NCI-H82 treated with DMSO at 0.1 percent for 48 hours (cell line): ENCODE measurements around the gene SMAD2.
A peak's percentile ranks its signal among the peaks of the same experiment; 100 is the strongest.
"Not testable (repeated sequence)": the region's sequence is repeated elsewhere in the genome, so short reads cannot be mapped to it uniquely, and the experiment has no call there.

Experiments used
- DNase-seq: peaks from one replicate; lab custom pipeline; 2025; ENCODE audit not compliant: unreplicated experiment; lab: John Stamatoyannopoulos, UW

Gene SMAD2

DNA sequence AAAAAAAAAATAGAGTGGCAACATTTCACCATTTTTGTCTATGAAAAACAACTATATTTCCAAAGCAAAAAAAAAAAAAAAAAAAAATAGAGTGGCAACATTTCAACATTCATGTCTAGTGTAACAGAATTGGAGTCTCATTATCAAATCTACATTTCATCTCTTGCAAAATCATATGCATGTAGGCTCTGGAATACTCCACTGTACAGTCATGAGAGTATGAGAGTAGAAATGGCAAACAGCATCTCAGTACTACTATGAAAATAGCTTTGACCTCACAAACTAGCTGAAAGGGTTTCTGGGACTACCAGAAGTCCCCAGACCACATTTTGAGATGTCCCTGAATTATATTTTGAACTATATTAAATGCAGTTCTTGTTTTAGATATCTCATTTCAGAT lies 82.8 kb downstream of the SMAD2 start:
- DNase-seq = no peak

DNA sequence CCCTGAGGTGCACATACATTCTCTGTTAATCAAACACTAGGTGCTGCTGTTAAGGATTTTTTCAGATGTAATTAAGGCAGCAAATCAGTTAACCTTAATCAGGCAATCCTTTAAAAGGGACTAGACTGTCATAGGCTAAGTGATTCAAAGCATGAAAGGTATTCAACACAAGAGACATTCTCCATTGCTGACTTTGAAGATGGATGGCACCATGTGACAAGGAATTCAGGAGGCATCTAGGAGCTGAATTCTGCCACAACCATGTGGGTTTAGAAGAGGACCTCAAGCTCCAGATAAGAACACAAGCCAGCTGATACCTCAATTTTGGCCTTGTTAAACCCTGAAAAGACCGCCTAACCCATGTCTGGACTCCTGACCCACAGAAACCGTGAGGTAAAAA lies 84.0 kb downstream of the SMAD2 start:
- no peak for DNase-seq

DNA sequence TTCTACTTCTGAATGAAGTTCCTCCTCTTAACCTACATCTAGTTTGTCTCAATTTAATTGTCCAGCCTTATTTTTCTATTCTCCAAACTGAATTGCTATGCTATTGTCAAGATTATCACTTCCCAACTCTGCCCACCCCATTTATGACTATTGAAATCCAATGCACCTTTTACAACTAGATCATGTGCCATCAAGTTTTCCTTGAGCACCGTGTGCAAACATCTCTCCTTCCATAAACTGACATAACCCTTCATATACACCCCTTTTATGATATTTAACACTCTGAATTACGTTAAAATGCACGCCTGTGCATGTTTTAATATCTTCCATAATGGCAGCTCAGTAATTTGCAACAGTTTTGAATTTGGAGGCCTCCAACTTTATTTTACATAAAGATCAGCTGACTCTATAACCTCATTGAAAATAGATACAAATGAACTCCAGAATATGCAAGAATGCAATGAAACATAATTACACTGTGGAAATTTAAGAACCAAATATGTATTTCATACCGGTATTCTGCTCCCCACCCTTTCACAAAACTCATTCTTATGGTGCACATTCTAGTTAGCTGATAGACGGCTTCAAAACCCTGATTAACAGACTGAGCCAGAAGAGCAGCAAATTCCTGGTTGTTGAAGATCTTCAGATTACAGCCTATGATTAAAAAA lies 85.5 kb downstream of the SMAD2 start:
- no peak for DNase-seq

DNA sequence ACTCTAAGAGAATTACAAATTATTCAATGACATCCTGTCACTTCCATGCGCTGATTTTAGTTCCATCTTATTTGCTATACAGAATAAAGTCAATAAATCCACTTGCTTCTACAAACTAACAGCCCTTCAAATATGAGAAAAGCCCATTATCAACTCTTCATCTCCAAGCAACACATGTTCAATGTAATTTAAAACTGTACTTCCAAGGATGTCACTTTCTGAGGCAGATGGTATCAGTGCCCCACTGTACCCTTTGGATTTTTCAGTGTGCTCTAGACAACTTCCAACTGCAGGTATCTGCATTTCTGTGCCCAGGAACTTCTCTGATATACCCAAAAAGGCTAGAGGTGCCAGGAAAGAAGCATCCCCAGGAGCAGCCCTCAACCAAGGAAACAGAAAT lies 87.6 kb downstream of the SMAD2 start:
- DNase-seq = no peak

DNA sequence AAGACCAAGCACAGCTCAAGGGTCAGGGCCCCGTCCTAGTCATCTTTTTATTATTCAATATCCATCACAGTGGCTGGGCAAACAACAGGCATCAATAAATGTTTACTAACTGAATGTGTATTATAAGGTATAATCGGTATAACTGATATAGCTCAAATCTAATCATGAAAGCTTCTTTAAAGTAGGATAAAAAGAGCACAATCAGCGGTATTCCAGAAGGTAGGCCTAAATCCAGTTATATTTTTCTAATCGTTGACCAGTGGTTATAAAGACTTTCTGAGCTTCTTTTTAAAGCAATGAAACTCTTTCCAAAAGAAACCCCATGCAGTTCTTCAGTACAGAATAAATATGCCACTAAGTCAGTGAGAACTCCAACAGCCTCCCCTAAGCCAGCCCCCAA lies 92.1 kb downstream of the SMAD2 start:
- DNase-seq = no peak

DNA sequence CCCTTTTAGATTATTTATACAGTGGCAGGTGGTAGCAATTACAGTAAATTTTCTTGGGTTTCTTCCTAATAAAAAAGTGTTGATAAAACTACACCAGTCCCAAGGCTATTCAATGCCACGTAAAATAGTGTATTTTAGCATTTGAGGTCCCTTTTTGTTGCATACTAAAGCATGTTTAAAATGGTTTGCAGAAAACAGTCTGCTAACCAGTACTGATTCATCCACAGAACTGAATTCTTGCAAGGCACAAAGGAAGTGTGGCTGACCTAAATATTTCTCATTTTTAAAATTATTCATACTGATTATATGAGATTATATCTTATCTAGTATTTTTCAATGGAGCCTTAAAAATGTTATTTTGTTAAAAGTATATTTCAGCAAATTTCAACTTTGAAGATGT lies 98.1 kb downstream of the SMAD2 start:
- no peak for DNase-seq

DNA sequence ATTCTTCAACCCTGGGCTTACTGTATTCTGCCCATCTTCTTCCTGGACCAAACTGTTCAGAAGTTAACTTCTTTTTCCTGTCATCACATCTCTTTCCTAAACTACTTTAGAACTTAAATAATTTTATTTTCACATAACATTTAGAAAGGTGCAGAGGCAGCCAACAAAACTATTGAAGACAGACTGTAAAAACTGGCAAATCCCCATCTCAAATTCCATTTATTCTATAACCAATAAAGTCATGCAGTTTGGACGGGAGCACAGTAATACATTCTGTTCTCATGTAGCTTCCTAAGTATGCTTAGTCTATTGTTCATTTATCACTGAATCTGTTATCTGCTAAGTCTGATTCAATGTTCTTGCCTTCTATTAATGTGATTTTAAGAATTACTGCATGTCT lies 99.1 kb downstream of the SMAD2 start:
- DNase-seq = no peak

GRCh38 chr18:47830772-47831171 lies 99.7 kb downstream of the SMAD2 start:
- no peak for DNase-seq

DNA sequence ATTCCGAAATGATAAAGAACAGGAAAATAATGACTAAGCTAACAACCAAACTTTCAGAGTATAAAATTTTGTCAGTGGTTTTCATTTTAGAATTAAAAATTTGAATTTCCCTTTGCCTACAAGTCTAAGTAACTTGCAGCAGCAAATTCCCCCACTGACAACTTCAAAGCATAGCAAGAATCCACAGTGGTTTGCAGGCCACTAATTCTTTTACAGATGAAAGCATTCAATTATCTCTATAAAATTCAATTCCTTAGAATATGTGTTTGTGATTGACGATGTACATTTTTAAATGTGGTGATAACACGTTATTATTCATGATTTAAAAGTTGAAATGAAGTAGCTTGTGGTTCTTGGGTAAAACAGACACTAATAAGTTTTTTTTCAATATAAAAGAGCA lies 100.6 kb downstream of the SMAD2 start:
- no peak for DNase-seq

GRCh38 chr18:47828031-47828430 lies 102.4 kb downstream of the SMAD2 start:
- not testable (repeated sequence) for DNase-seq

- no peak for DNase-seq
These were observed 104.0 kb downstream of the SMAD2 start for GRCh38 chr18:47826157-47827074.

- no peak for DNase-seq
These were observed 109.1 kb downstream of the SMAD2 start for GRCh38 chr18:47821314-47821713.

- no peak for DNase-seq
These were observed 112.7 kb downstream of the SMAD2 start for GRCh38 chr18:47817795-47818077.

GRCh38 chr18:47817017-47817794 lies 113.3 kb downstream of the SMAD2 start:
- DNase-seq = no peak

DNA sequence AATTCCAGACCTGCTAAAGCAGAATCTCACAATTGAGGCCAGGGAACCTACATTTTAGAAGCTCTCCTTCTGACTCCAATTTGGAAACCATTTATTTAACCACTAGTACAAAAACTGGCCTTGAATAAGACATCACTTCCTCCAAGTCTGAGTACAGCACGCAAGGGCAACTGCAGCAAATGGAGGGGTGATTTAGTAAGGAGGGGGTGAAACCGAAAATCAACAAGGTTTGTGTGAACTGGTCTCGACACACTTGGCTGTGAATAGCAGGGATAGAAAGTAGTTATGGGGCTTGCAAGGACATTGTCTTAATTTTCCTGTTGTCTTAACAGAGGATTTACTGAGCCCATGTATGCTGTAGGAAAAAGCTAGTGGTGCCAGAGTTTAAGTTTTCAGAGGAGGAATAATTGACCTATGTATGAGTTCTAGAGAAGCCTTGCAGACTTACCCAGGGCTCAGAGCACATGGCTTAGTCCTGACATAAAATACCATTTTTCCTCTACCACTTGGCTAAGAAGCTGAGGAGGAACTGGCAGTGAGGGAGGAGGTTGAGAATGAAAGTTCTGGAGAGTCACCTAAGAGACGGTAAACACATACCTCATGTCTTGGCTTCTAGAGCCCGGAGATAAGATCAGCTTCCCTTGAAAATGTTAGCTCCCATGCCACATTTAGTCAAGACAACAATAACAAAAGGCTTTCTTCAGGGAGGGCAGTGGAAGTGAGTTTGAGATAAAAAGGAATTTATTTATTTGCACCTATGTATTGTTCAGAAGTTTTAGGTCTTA lies 114.8 kb downstream of the SMAD2 start:
- no peak for DNase-seq

- peak; percentile 68 for DNase-seq
These were observed 121.0 kb downstream of the SMAD2 start for GRCh38 chr18:47809420-47809819.

- DNase-seq = no peak
These were observed 127.7 kb downstream of the SMAD2 start for GRCh38 chr18:47802802-47803201.

DNA sequence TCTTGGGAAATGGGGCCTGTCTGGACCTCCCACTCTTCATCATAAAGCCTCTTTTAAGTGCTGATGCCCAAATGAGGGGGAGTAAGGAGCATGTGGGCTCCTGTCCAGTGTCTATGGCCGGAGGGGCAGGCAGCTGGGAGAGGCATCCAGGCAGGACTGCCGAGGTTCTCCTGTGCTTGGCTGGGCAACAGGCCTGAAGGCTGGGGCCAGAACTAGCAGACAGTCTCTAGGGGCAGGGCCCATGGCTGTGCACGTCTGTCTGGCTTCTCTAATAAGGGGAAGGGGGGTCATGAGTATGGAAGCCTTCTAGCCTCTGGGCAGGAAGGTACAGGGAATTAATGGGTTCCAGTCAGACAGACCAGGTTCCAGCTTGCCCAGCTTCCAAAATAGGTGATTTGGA lies 128.6 kb downstream of the SMAD2 start:
- no peak for DNase-seq

DNA sequence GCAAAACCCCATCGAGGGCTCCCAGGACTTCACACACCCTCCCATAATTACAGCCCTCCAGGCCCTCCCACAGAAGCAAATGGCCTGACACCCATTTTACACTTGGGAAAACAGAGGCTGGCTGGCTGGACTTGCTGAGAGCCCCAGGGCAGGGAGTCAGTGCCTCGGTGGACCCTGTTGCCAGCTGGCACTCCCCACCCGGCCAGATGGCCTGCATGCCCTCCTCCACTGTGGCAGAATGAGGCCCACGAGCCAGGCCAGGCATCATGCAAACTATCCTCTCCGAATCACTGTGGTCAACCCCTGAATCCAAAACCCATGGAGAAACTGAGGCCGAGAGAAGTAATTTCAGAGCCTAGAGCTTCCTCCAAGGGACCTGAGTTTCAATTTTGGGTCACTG lies 129.7 kb downstream of the SMAD2 start:
- DNase-seq = no peak

- no peak for DNase-seq
These were observed 130.2 kb downstream of the SMAD2 start for GRCh38 chr18:47800248-47800647.

GRCh38 chr18:47799376-47799775 lies 131.1 kb downstream of the SMAD2 start:
- DNase-seq = no peak
